Chondrocyte (in vitro differentiated cells): Measurements from ENCODE around the gene RGS16. TPM values are rescaled to one million over a fixed set of nuclear protein-coding genes. Genes with fewer than 3 reads are reported as not detected.

Experiments
- DNase-seq: peaks from one replicate; pipeline ENCODE4 v3.0.0; 2021; ENCODE audit warnings: mixed read lengths, low spot score
- H3K27ac Mint-ChIP-seq: one replicate; pipeline ENCODE4 v1.8.0; 2021; ENCODE audit warnings: mild to moderate bottlenecking, moderate library complexity, mixed read lengths; ENCODE audit not compliant: unreplicated experiment
- H3K27me3 Mint-ChIP-seq: 2 replicates; pipeline ENCODE4 v1.8.0; 2021; ENCODE audit warnings: low read depth, mixed read lengths
- H3K36me3 Mint-ChIP-seq: 2 replicates; pipeline ENCODE4 v1.8.0; 2021; ENCODE audit warnings: low read depth, mixed read lengths
- H3K4me1 Mint-ChIP-seq: 2 replicates; pipeline ENCODE4 v1.8.0; 2021; ENCODE audit warnings: low read depth, mild to moderate bottlenecking, mixed read lengths
- H3K4me3 Mint-ChIP-seq: one replicate; pipeline ENCODE4 v1.8.0; 2021; ENCODE audit warnings: mild to moderate bottlenecking, moderate library complexity, mixed read lengths; ENCODE audit not compliant: unreplicated experiment
- H3K9me3 Mint-ChIP-seq: 2 replicates; pipeline ENCODE4 v1.8.0; 2021; ENCODE audit warnings: low read depth, mixed read lengths
- total RNA-seq: library from RNA; stranded (reverse); gene quantifications from 3 replicates; pipeline ENCODE4 v1.2.1, GENCODE V29; 2021
- TF ChIP-seq, protein P1 (sequence below): fragments of 200-600 bp; sonication (generic); IDR thresholded peaks from 2 replicates; pipeline ENCODE4 v1.5.0; 2021; ENCODE audit warnings: antibody characterized with exemption, mild to moderate bottlenecking, moderate library complexity

Gene RGS16
- total RNA-seq, 1 donor from 2014 or later, result 7.7 TPM

DNA sequence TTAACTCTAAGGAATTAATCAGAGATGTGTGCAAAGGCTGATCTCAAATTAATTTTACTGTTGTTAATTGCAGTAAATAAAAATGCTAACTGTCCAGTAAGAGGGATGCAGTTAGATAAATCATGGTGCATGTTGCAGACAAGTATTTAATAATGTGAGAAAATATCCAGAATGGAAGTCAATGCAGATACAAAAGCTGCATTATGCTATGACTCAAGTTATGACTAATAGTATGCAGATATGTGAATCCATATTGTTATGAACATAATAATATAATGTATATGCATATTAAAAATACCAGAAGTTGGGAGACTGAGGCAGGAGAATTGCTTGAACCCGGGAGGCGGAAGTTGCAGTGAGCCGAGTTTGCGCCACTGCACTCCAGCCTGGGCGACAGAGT lies 36.6 kb downstream of the RGS16 start:
- Mint-ChIP-seq H3K4me1 (no peaks in the 10 kb centered on the region), H3K27me3 (no peaks in the 10 kb centered on the region), H3K27ac (no peak overlapping the region), H3K36me3 (no peaks in the 10 kb centered on the region), H3K4me3 (no peak overlapping the region), H3K9me3 (peaks cover 5% of the 10 kb centered on the region)
- DNase-seq, result no peak
- TF ChIP-seq, protein P1, sequence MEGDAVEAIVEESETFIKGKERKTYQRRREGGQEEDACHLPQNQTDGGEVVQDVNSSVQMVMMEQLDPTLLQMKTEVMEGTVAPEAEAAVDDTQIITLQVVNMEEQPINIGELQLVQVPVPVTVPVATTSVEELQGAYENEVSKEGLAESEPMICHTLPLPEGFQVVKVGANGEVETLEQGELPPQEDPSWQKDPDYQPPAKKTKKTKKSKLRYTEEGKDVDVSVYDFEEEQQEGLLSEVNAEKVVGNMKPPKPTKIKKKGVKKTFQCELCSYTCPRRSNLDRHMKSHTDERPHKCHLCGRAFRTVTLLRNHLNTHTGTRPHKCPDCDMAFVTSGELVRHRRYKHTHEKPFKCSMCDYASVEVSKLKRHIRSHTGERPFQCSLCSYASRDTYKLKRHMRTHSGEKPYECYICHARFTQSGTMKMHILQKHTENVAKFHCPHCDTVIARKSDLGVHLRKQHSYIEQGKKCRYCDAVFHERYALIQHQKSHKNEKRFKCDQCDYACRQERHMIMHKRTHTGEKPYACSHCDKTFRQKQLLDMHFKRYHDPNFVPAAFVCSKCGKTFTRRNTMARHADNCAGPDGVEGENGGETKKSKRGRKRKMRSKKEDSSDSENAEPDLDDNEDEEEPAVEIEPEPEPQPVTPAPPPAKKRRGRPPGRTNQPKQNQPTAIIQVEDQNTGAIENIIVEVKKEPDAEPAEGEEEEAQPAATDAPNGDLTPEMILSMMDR, result no peak

DNA sequence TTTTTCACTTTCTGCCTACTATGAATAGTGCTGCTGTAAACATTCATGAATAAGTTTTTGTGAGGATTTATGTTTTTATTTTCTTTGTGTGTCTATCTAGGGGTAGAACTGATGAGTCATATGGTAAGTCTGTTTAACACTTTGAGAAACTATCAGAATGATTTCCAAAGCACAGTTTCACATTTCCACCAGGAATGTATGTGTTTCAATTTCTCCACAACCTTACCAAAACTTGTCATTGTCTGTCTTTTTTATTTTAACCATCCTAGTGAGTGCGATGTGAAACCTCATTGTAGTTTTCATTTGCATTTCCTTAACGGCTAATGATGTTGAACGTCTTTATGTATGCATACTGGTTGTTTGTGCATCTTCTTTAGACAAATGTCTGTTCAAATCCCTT lies 38.7 kb downstream of the RGS16 start:
- Mint-ChIP-seq H3K4me1 (no peaks in the 10 kb centered on the region), H3K27me3 (no peaks in the 10 kb centered on the region), H3K9me3 (peaks cover 5% of the 10 kb centered on the region), H3K27ac (no peak overlapping the region), H3K36me3 (no peaks in the 10 kb centered on the region), H3K4me3 (no peak overlapping the region)
- DNase-seq, result no peak
- TF ChIP-seq, protein P1, result no peak

DNA sequence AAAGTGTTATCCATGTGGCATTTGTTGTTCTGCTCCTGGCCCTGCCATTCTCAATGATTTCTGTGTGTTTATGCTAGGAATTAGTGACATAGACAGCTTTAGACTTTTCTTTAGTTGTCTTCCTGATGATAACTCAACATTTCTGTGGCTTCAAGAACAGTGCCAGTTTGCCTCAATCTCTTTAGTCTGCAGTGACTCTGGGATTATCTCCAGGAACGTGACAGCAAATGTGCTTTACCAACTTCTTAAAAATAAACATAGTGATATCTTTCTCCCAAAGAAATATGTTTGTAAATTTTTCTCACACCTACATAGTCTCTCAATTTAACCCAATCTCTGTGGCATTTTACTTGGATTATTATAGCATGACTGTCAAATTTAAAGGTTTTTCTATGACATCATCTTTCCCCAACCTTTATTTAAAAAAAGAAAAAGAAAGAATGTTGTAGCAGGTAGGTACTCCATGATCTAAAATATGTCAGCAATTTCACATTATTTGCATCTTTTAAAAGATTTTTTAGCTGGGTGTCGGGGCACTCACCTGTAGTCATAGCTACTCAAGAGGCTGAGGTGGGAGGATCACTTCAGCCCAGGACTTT lies 39.7 kb downstream of the RGS16 start:
- Mint-ChIP-seq H3K27me3 (peaks cover 3% of the 10 kb centered on the region), H3K4me1 (no peaks in the 10 kb centered on the region), H3K9me3 (peaks cover 5% of the 10 kb centered on the region), H3K36me3 (no peaks in the 10 kb centered on the region), H3K27ac (no peak overlapping the region), H3K4me3 (no peak overlapping the region)
- TF ChIP-seq, protein P1, result no peak
- no peak for DNase-seq

DNA sequence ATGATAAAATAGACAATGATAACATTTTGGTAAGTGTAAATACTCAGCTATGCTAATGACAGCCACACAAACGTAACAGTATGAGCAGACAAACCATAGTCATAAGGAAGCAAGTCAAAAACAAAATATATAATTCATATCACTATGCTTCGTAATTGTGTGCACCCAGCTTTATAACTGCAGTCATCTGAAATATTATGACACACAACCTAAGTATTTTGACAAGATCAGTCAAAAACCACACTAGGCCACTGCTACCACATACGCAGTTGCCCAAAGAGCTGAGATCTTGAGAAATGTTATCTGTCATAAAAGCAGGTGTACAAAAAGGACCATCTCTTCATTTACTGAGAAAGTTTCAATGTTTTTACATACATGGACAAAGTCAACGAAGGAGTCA lies 41.1 kb downstream of the RGS16 start:
- TF ChIP-seq, protein P1, result no peak
- Mint-ChIP-seq H3K27ac (no peak overlapping the region), H3K27me3 (peaks cover 5% of the 10 kb centered on the region), H3K9me3 (peaks cover 5% of the 10 kb centered on the region), H3K4me3 (no peak overlapping the region), H3K4me1 (no peaks in the 10 kb centered on the region), H3K36me3 (no peaks in the 10 kb centered on the region)
- no peak for DNase-seq

DNA sequence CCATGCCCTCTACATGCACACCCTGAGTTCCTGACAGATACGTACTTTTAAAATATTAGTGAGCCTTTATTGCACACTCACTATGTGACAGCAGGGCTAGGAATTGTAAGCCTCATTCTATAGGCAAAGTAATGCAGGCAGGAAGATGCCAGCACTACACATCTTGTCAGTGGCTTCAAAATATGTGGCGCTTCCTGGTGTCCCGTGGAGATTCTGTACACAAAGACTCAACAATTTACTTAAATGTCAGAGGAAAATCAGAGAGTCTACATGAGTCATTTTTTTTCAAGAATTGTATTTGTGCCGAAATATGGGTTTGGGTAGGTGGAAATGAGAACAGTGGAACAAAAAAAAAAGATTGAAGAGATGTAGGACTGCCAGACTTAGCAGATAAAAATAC lies 42.7 kb downstream of the RGS16 start:
- no peak for DNase-seq
- no peak overlapping the region for H3K27ac Mint-ChIP-seq
- no peaks in the 10 kb centered on the region for H3K36me3 Mint-ChIP-seq
- peaks cover 5% of the 10 kb centered on the region for H3K9me3 Mint-ChIP-seq
- H3K4me1 Mint-ChIP-seq, result no peaks in the 10 kb centered on the region
- H3K4me3 Mint-ChIP-seq, result no peak overlapping the region
- TF ChIP-seq, protein P1, result no peak
- H3K27me3 Mint-ChIP-seq, result peaks cover 5% of the 10 kb centered on the region
